CD14-positive monocyte (primary cell): ENCODE results near the gene EN2. TPM values are rescaled to one million over a fixed set of nuclear protein-coding genes. Genes with fewer than 3 reads are reported as not detected.
A peak's percentile ranks its signal among the peaks of the same experiment; 100 is the strongest.

Source experiments
- DNase-seq, 3 donors: peaks; one replicate each; pipeline ENCODE4 v3.0.0-alpha.2; 2011 to 2022
- H2AFZ ChIP-seq: 2 replicates; pipeline ENCODE4 v1.6.0; 2012; ENCODE audit warnings: mild to moderate bottlenecking, low read depth, low read length, inconsistent platforms; ENCODE audit not compliant: insufficient read depth, poor library complexity, severe bottlenecking
- H3K27ac ChIP-seq, 2 donors: 1 replicate in 1 of 2; 2 replicates in 1 of 2; pipeline ENCODE4 v1.5.1; 2012 to 2013; ENCODE audit warnings: low read length in 2 of 2, control low read depth in 1 of 2, inconsistent platforms in 1 of 2, low read depth in 1 of 2, mild to moderate bottlenecking in 1 of 2
- H3K27me3 ChIP-seq, 2 donors: one replicate each; pipeline versions ENCODE4 v1.6.0 to v1.6.1; 2011 to 2013; ENCODE audit warnings: low read length in 2 of 2; ENCODE audit not compliant: control insufficient read depth in 2 of 2, insufficient read depth in 2 of 2
- H3K36me3 ChIP-seq, 2 donors: replicated peaks in 1 of 2; 1 replicate in 1 of 2; 2 replicates in 1 of 2; pipeline versions ENCODE4 v1.5.1 to v1.6.1; 2012 to 2013; ENCODE audit warnings: low read length in 2 of 2, control low read depth in 1 of 2, inconsistent platforms in 1 of 2, mild to moderate bottlenecking in 1 of 2; ENCODE audit not compliant: insufficient read depth in 2 of 2, control insufficient read depth in 1 of 2
- H3K4me1 ChIP-seq, 2 donors: 1 replicate in 1 of 2; 2 replicates in 1 of 2; pipeline versions ENCODE4 v1.5.1 to v1.6.1; 2012 to 2013; ENCODE audit warnings: low read length in 2 of 2, control low read depth in 1 of 2, inconsistent platforms in 1 of 2, mild to moderate bottlenecking in 1 of 2, moderate library complexity in 1 of 2; ENCODE audit not compliant: insufficient read depth in 2 of 2, control insufficient read depth in 1 of 2
- H3K4me2 ChIP-seq: replicated peaks from 2 replicates; pipeline ENCODE3; 2012; ENCODE audit warnings: low read length, moderate library complexity, mild to moderate bottlenecking; ENCODE audit not compliant: poor library complexity, severe bottlenecking; ENCODE audit errors: extremely low read depth
- H3K4me3 ChIP-seq, 3 experiments: fragments of 200-600 bp in 1 of 3; sonication (generic) in 1 of 3; replicated peaks in 1 of 3; 1 replicate in 2 of 3; 2 replicates in 1 of 3; pipeline ENCODE4 v1.5.1; 2011 to 2013; ENCODE audit warnings: low read length in 3 of 3, mild to moderate bottlenecking in 3 of 3, control low read depth in 2 of 3, low read depth in 2 of 3, inconsistent platforms in 1 of 3, moderate library complexity in 1 of 3
- H3K79me2 ChIP-seq: 2 replicates; pipeline ENCODE4 v1.6.0; 2012; ENCODE audit warnings: mild to moderate bottlenecking, control low read depth, inconsistent platforms, low read length, moderate library complexity; ENCODE audit not compliant: insufficient read depth
- H3K9ac ChIP-seq: 2 replicates; pipeline ENCODE4 v1.6.0; 2017; ENCODE audit warnings: low read length, mild to moderate bottlenecking; ENCODE audit not compliant: insufficient read depth, poor library complexity, severe bottlenecking
- H3K9me3 ChIP-seq, 2 donors: replicated peaks in 1 of 2; 1 replicate in 1 of 2; 2 replicates in 1 of 2; pipeline versions ENCODE4 v1.5.1 to v1.6.1; 2012 to 2013; ENCODE audit warnings: low read length in 2 of 2, control low read depth in 1 of 2; ENCODE audit not compliant: control insufficient read depth in 1 of 2, insufficient read depth in 1 of 2
- H4K20me1 ChIP-seq: 2 replicates; pipeline ENCODE4 v1.6.0; 2012; ENCODE audit warnings: mild to moderate bottlenecking, low read length, control low read depth, moderate library complexity; ENCODE audit not compliant: insufficient read depth
- H3K27ac Mint-ChIP-seq, 7 donors: one replicate each; pipeline ENCODE4 v1.8.0; 2020; ENCODE audit warnings: mild to moderate bottlenecking in 7 of 7, mixed read lengths in 7 of 7, moderate library complexity in 6 of 7, inconsistent platforms in 2 of 7
- H3K27me3 Mint-ChIP-seq, 3 donors: one replicate each; pipeline ENCODE4 v1.8.0; 2021 to 2022; ENCODE audit warnings: low read depth in 3 of 3, mild to moderate bottlenecking in 3 of 3, mixed read lengths in 3 of 3, moderate library complexity in 3 of 3, inconsistent platforms in 1 of 3
- H3K36me3 Mint-ChIP-seq, 2 donors: one replicate each; pipeline ENCODE4 v1.8.0; 2020; ENCODE audit warnings: mixed read lengths in 2 of 2, inconsistent platforms in 1 of 2, mild to moderate bottlenecking in 1 of 2
- H3K4me1 Mint-ChIP-seq: one replicate; pipeline ENCODE4 v1.8.0; 2020; ENCODE audit warnings: mild to moderate bottlenecking, mixed read lengths
- H3K4me3 Mint-ChIP-seq, 2 donors: one replicate each; pipeline ENCODE4 v1.8.0; 2020; ENCODE audit warnings: mild to moderate bottlenecking in 2 of 2, mixed read lengths in 2 of 2, moderate library complexity in 1 of 2
- H3K9me3 Mint-ChIP-seq, 7 donors: one replicate each; pipeline ENCODE4 v1.8.0; 2020 to 2022; ENCODE audit warnings: mixed read lengths in 7 of 7, mild to moderate bottlenecking in 6 of 7, moderate library complexity in 6 of 7, inconsistent platforms in 2 of 7
- WGBS: methylation state at CpG from one replicate; pipeline ENCODE4 v1.1.5; 2013; ENCODE audit warnings: missing lambda C conversion rate; ENCODE audit not compliant: insufficient coverage; 5-methylcytosine and 5-hydroxymethylcytosine counted together
- intact Hi-C, 2 donors: fragments of 100-400 bp; cut with micrococcal nuclease; formaldehyde crosslinking; loops; one replicate each; pipeline versions ENCODE4 v1.15.0 to v1.15.1; 2023
- polyA plus RNA-seq, 3 donors: library from polyadenylated mRNA; depleted of rRNA in 1 of 3; unstranded in 2 of 3; stranded (reverse) in 1 of 3; fragments of 300-500 nt in 2 of 3; fragments of >200 nt in 1 of 3; fragmentation: Illumina TruSeq in 2 of 3; gene quantifications; 1 replicate in 2 of 3; 2 replicates in 1 of 3; pipeline ENCODE4 v1.2.3, GENCODE V29; 2012 to 2021
- TF ChIP-seq, protein P1 (sequence below): fragments of 200-600 bp; IDR thresholded peaks from one replicate; pipeline ENCODE4 v1.8.0; 2022; ENCODE audit warnings: antibody characterized with exemption, mild to moderate bottlenecking

EN2 gene
- polyA plus RNA-seq, 3 donors, result not detected

DNA sequence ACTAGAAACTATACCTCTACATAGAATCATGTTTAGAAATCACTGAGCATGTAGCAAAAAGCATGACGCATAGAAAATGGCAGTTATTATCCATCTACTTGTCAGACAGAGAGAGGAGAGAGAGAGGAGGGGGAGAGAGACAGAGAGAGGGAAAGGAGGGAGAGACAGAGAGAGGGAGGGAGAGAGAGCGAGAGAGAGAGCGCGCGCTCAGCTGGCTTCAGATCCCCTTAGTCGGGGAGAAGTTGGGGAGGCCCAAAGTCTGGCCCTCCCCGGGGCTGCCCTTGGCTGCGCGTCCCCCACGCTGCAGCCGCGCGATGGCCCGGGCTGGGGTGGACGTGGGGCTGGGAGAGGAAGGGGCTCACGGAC is 51.4 kb downstream of the EN2 start:
- no peaks in the 10 kb centered on the region for H3K36me3 ChIP-seq
- WGBS, result 10% methylated on average over 14 of the region's 16 CpGs
- peaks cover 9 to 13% of the 10 kb centered on the region in 2 donors for H3K4me1 ChIP-seq
- DNase-seq, result no peak
- H3K27ac ChIP-seq, result no peak overlapping the region
- no peaks in the 10 kb centered on the region for H3K79me2 ChIP-seq
- H4K20me1 ChIP-seq, result no peaks in the 10 kb centered on the region
- peaks cover 87 to 100% (median 93%) of the 10 kb centered on the region in 3 donors for H3K27me3 Mint-ChIP-seq
- peaks cover 0 to 4% of the 10 kb centered on the region in 2 donors for H3K9me3 ChIP-seq
- H3K9ac ChIP-seq, result no peak overlapping the region
- H3K9me3 Mint-ChIP-seq, result peaks cover 0 to 15% (median 5%) of the 10 kb centered on the region in 7 donors
- H3K27ac Mint-ChIP-seq, result no peak overlapping the region
- no peak overlapping the region for H2AFZ ChIP-seq
- H3K4me2 ChIP-seq, result peak overlapping the region; percentile 51
- peak overlapping the region in 1 of 3 experiments; percentile 50 for H3K4me3 ChIP-seq
- H3K4me1 Mint-ChIP-seq, result peaks cover 17% of the 10 kb centered on the region
- TF ChIP-seq, protein P1, sequence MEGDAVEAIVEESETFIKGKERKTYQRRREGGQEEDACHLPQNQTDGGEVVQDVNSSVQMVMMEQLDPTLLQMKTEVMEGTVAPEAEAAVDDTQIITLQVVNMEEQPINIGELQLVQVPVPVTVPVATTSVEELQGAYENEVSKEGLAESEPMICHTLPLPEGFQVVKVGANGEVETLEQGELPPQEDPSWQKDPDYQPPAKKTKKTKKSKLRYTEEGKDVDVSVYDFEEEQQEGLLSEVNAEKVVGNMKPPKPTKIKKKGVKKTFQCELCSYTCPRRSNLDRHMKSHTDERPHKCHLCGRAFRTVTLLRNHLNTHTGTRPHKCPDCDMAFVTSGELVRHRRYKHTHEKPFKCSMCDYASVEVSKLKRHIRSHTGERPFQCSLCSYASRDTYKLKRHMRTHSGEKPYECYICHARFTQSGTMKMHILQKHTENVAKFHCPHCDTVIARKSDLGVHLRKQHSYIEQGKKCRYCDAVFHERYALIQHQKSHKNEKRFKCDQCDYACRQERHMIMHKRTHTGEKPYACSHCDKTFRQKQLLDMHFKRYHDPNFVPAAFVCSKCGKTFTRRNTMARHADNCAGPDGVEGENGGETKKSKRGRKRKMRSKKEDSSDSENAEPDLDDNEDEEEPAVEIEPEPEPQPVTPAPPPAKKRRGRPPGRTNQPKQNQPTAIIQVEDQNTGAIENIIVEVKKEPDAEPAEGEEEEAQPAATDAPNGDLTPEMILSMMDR, result no peak
- intact Hi-C loops, result no loop called here
- peaks cover 2 to 7% of the 10 kb centered on the region in 2 donors for H3K36me3 Mint-ChIP-seq
- peak overlapping the region; percentile 7 to 86 for H3K4me3 Mint-ChIP-seq
- H3K27me3 ChIP-seq, result peaks cover 89 to 100% of the 10 kb centered on the region in 2 donors

DNA sequence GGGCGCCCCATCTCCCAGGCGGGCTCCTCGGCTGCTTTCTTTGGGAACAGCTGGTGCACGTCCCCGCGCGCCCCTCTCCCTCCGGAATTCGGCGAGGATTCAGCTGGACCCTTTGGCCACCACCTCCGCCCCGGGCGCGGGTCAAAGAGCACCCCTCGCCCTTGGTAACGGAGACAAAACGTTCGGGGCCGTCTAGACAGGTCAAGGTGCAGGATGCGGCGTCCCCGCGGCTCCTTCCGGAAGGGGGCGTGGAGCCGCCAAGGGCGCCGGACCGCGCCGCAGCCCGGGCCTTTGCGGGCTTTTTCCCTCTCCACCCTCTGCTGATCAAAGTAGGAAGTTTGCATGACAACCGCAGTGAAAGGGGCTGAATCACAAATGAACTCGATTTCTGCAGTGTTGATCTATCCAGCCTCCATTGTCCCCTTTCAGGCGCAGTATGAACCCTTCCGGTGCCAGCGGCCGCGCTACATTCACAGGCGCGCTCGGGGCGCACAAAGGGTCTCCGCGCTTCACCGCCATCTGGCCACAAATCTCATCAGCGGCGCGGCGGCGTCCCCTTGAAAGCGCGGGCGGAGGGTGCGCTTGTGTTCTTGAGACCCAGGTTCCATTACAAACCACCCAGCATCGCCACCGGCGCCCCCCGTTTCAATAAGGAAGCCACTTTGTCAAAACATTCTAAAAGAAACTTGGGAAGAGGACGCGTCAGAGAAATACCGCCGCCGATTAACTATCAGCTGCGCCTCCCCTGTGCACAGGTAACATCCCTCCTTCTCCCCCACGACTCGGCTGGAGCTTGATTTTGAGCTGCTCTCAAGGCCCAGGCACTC is 52.0 kb downstream of the EN2 start:
- Mint-ChIP-seq H3K4me1 (peaks cover 17% of the 10 kb centered on the region), H3K9me3 (peaks cover 0 to 15% (median 5%) of the 10 kb centered on the region in 7 donors), H3K27me3 (peaks cover 87 to 99% (median 90%) of the 10 kb centered on the region in 3 donors), H3K4me3 (peak overlapping the region; percentile 31 to 85), H3K36me3 (peaks cover 2 to 7% of the 10 kb centered on the region in 2 donors), H3K27ac (no peak overlapping the region)
- WGBS, result 3% methylated on average over 62 of the region's 68 CpGs
- Histone ChIP-seq H3K4me2 (peak overlapping the region; percentile 51), H2AFZ (peak overlapping the region; percentile 31), H3K9ac (no peak overlapping the region), H3K36me3 (no peaks in the 10 kb centered on the region), H3K27ac (no peak overlapping the region), H3K27me3 (peaks cover 83 to 97% of the 10 kb centered on the region in 2 donors), H3K4me3 (peak overlapping the region in 1 of 3 experiments; percentile 50), H3K79me2 (no peaks in the 10 kb centered on the region), H3K4me1 (peaks cover 9 to 13% of the 10 kb centered on the region in 2 donors), H3K9me3 (peaks cover 0 to 4% of the 10 kb centered on the region in 2 donors), H4K20me1 (no peaks in the 10 kb centered on the region)
- TF ChIP-seq, protein P1, result no peak
- no peak for DNase-seq
- intact Hi-C loops, result no loop called here
